ENCODE measurements around the gene PHF24. TPM values are rescaled to one million over a fixed set of nuclear protein-coding genes. Genes with fewer than 3 reads are reported as not detected.

Gene PHF24
- polyA plus RNA-seq, 1 donor (not counting 4 experiments of a cell fraction or from before 2014, with no cell fraction given) = 0.04 TPM

DNA sequence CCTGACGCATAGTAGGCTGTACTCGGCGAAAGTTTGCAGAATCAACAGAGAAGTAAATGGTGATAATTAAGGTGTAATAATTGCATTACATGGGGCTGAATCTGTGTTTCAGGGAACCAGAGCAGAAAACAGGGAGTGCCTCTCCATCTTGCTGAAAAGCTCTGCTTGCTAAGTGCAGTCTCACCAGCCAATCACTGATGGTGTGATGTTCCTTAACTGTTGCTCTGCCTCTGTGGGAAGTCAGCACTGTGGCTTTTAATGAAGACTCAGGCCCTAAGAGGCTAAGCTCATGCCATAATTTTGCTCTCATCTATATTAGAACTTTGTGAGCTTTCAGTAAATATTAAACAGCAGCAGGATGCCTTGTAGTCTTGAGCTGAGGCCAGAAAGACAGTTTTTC is 4.5 kb downstream of the PHF24 start:
- TF ChIP-seq, protein P1, sequence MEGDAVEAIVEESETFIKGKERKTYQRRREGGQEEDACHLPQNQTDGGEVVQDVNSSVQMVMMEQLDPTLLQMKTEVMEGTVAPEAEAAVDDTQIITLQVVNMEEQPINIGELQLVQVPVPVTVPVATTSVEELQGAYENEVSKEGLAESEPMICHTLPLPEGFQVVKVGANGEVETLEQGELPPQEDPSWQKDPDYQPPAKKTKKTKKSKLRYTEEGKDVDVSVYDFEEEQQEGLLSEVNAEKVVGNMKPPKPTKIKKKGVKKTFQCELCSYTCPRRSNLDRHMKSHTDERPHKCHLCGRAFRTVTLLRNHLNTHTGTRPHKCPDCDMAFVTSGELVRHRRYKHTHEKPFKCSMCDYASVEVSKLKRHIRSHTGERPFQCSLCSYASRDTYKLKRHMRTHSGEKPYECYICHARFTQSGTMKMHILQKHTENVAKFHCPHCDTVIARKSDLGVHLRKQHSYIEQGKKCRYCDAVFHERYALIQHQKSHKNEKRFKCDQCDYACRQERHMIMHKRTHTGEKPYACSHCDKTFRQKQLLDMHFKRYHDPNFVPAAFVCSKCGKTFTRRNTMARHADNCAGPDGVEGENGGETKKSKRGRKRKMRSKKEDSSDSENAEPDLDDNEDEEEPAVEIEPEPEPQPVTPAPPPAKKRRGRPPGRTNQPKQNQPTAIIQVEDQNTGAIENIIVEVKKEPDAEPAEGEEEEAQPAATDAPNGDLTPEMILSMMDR (optimal IDR thresholded peaks at IDR 0.05 in 1 of 3, IDR thresholded peaks at IDR 0.05 in 1 of 3, conservative IDR thresholded peaks at IDR 0.05 in 1 of 3; ENCODE audit: extremely low read depth in 1 of 3, insufficient read depth in 2 of 3, low read length in 3 of 3) = no peak
- TF ChIP-seq EZH2 (IDR thresholded peaks at IDR 0.05; ENCODE audit: low read length) = no peak
- H2AFZ ChIP-seq (ENCODE audit: control insufficient read depth, low read length) = no peak overlapping the region
- FAIRE-seq (peak; percentile 48), DNase-seq (ENCODE audit: low read depth, low spot score) (no peak)
- no peaks in the 10 kb centered on the region for H3K9me1 ChIP-seq (ENCODE audit: control insufficient read depth, extremely low read depth, insufficient read depth, low read length)
- H3K9me3 ChIP-seq (ENCODE audit: control insufficient read depth, low read depth, low read length) = no peaks in the 10 kb centered on the region
- no peaks in the 10 kb centered on the region for H4K20me1 ChIP-seq (ENCODE audit: control insufficient read depth, extremely low read depth, insufficient read depth, low read length)
- H3K4me1 ChIP-seq (ENCODE audit: control insufficient read depth, extremely low read depth, insufficient read depth, low read length) = peaks cover 12% of the 10 kb centered on the region
- no peaks in the 10 kb centered on the region for H3K79me2 ChIP-seq (ENCODE audit: control insufficient read depth, insufficient read depth, low read length)
- H3K27me3 ChIP-seq (ENCODE audit: control insufficient read depth, extremely low read depth, insufficient read depth, low read length) = peaks cover 23% of the 10 kb centered on the region
- H3K4me2 ChIP-seq (ENCODE audit: control insufficient read depth, extremely low read depth, insufficient read depth, low read depth, low read length) = peak overlapping the region; percentile 29
- dilution Hi-C loops (cut with MboI; ENCODE audit: extremely low pct_ligation_motif_present, low sequenced_read_pairs) = no loop called here
- H3K4me3 ChIP-seq (ENCODE audit: control insufficient read depth in 2 of 3, extremely low read depth in 1 of 3, insufficient read depth in 2 of 3, low read depth in 1 of 3, low read length in 3 of 3) = no peak overlapping the region
- no peak overlapping the region for H3K27ac ChIP-seq (ENCODE audit: control insufficient read depth, insufficient read depth, low read length)
- H3K9ac ChIP-seq (ENCODE audit: control insufficient read depth, extremely low read depth, insufficient read depth, low read length) = no peak overlapping the region
- H3K36me3 ChIP-seq (ENCODE audit: control insufficient read depth in 2 of 2, extremely low read depth in 1 of 2, insufficient read depth in 2 of 2, low read length in 2 of 2) = no peaks in the 10 kb centered on the region

DNA sequence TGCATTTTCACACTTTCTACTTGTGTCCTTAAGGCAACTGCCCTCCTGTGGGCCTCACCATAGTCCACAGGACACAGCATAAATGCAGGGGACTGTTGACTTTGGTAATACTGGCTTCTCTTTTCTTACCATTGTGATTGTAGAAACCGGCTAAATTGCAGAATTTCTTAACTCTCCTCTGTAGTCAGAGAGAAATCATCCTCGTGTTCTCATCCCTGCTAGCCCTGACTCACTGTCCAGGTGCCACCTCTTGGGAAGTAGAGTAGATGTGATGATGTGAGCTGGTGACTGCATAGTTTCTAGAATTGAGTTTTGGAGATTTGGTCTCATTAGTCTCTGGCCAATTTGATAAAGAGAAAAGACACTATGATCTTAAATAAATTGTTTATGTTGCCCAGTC is 5.5 kb downstream of the PHF24 start:
- H3K27me3 ChIP-seq (ENCODE audit: control insufficient read depth, extremely low read depth, insufficient read depth, low read length) = peaks cover 22% of the 10 kb centered on the region
- peaks cover 12% of the 10 kb centered on the region for H3K4me1 ChIP-seq (ENCODE audit: control insufficient read depth, extremely low read depth, insufficient read depth, low read length)
- DNase-seq (ENCODE audit: low read depth, low spot score) (no peak), FAIRE-seq (no peak)
- H3K9me3 ChIP-seq (ENCODE audit: control insufficient read depth, low read depth, low read length) = no peaks in the 10 kb centered on the region
- H3K9me1 ChIP-seq (ENCODE audit: control insufficient read depth, extremely low read depth, insufficient read depth, low read length) = no peaks in the 10 kb centered on the region
- H2AFZ ChIP-seq (ENCODE audit: control insufficient read depth, low read length) = no peak overlapping the region
- H4K20me1 ChIP-seq (ENCODE audit: control insufficient read depth, extremely low read depth, insufficient read depth, low read length) = no peaks in the 10 kb centered on the region
- H3K36me3 ChIP-seq (ENCODE audit: control insufficient read depth in 2 of 2, extremely low read depth in 1 of 2, insufficient read depth in 2 of 2, low read length in 2 of 2) = no peaks in the 10 kb centered on the region
- H3K4me2 ChIP-seq (ENCODE audit: control insufficient read depth, extremely low read depth, insufficient read depth, low read depth, low read length) = no peak overlapping the region
- no peak overlapping the region for H3K27ac ChIP-seq (ENCODE audit: control insufficient read depth, insufficient read depth, low read length)
- H3K4me3 ChIP-seq (ENCODE audit: control insufficient read depth in 2 of 3, extremely low read depth in 1 of 3, insufficient read depth in 2 of 3, low read depth in 1 of 3, low read length in 3 of 3) = no peak overlapping the region
- H3K79me2 ChIP-seq (ENCODE audit: control insufficient read depth, insufficient read depth, low read length) = no peaks in the 10 kb centered on the region
- H3K9ac ChIP-seq (ENCODE audit: control insufficient read depth, extremely low read depth, insufficient read depth, low read length) = no peak overlapping the region
- dilution Hi-C loops (cut with MboI; ENCODE audit: extremely low pct_ligation_motif_present, low sequenced_read_pairs) = no loop called here
- TF ChIP-seq, protein P1 (optimal IDR thresholded peaks at IDR 0.05 in 1 of 3, IDR thresholded peaks at IDR 0.05 in 1 of 3, conservative IDR thresholded peaks at IDR 0.05 in 1 of 3; ENCODE audit: extremely low read depth in 1 of 3, insufficient read depth in 2 of 3, low read length in 3 of 3) = no peak
- no peak for TF ChIP-seq EZH2 (IDR thresholded peaks at IDR 0.05; ENCODE audit: low read length)

Measured in keratinocyte (primary cell).